Kidney (tissue), 22 donors: ENCODE measurements around the gene PDYN. TPM values are rescaled to one million over a fixed set of nuclear protein-coding genes. Genes with fewer than 3 reads are reported as not detected.

Source experiments
- DNase-seq, 5 donors: peaks; one replicate each; pipeline ENCODE4 v3.0.0-alpha.2; 2013 to 2020
- FAIRE-seq: peaks from 2 replicates; lab custom pipeline; 2012; peaks lifted over from hg19 to GRCh38; lab: Jason Lieb, UNC
- H3K27ac ChIP-seq, 2 donors: one replicate each; pipeline ENCODE4 v1.7.0; 2013; ENCODE audit warnings: low read depth in 2 of 2, low read length in 2 of 2, inconsistent platforms in 1 of 2
- H3K27me3 ChIP-seq: one replicate; pipeline ENCODE4 v1.7.1; 2013; ENCODE audit warnings: low read length, inconsistent platforms; ENCODE audit not compliant: control insufficient read depth, insufficient read depth
- H3K36me3 ChIP-seq, 3 donors: one replicate each; pipeline versions ENCODE4 v1.7.0 to v1.7.1; 2013; ENCODE audit warnings: low read length in 3 of 3, control low read depth in 1 of 3, inconsistent platforms in 1 of 3; ENCODE audit not compliant: insufficient read depth in 3 of 3, control insufficient read depth in 2 of 3
- H3K4me1 ChIP-seq, 3 donors: one replicate each; pipeline versions ENCODE4 v1.7.0 to v1.7.1; 2013; ENCODE audit warnings: low read length in 3 of 3, inconsistent platforms in 1 of 3, low read depth in 1 of 3; ENCODE audit not compliant: control insufficient read depth in 2 of 3, insufficient read depth in 2 of 3
- H3K4me3 ChIP-seq, 3 donors: one replicate each; pipeline versions ENCODE4 v1.7.0 to v1.8.1; 2013; ENCODE audit warnings: low read length in 3 of 3, control low read depth in 1 of 3, inconsistent platforms in 1 of 3
- H3K9ac ChIP-seq, 3 donors: one replicate each; pipeline versions ENCODE4 v1.7.0 to v1.7.1; 2013; ENCODE audit warnings: low read length in 3 of 3, control low read depth in 1 of 3, inconsistent platforms in 1 of 3
- H3K9me3 ChIP-seq, 3 donors: one replicate each; pipeline versions ENCODE4 v1.7.0 to v1.7.1; 2013; ENCODE audit warnings: low read length in 3 of 3, control low read depth in 1 of 3, inconsistent platforms in 1 of 3; ENCODE audit not compliant: control insufficient read depth in 2 of 3, insufficient read depth in 1 of 3
- CTCF ChIP-seq: IDR thresholded peaks from 3 replicates; pipeline ENCODE4 v1.5.1; 2012; ENCODE audit warnings: mild to moderate bottlenecking, moderate library complexity, borderline replicate concordance; ENCODE audit not compliant: insufficient read depth; ENCODE audit errors: extremely low read depth
- intact Hi-C: fragments of 100-400 bp; cut with DNase I; formaldehyde crosslinking; loops from one replicate; pipeline ENCODE4 v1.11.1; 2022
- long read RNA-seq, 10 donors: library from polyadenylated mRNA in 1 of 10; unstranded in 1 of 10; transcript quantifications; one replicate each; pipeline ENCODE4 v2.0.0 and lab custom pipeline, GENCODE V29; 2021 to 2026
- polyA plus RNA-seq: library from polyadenylated mRNA; stranded (reverse); fragments of 350-450 nt; fragmentation: Illumina TruSeq; extraction: RNeasy Lipid Tissue Mini Kit (QIAGEN cat#74804); gene quantifications from one replicate; pipeline ENCODE4 v1.2.3, GENCODE V29; 2014; ENCODE audit warnings: low read depth, low replicate concordance; ENCODE audit not compliant: insufficient read depth
- total RNA-seq: library from RNA; stranded (reverse); fragmentation: NEBNext Ultra II Directional; extraction: Animal tissue kit (Norgen Biotek cat#: 25700); gene quantifications from one replicate; pipeline ENCODE4 v1.2.1, GENCODE V29; 2021
- donor health status: control.
- donor health status: control.
- donor health status: control.
- donor health status: control.
- donor health status: control.
- donor health status: DM: yes; HTN: yes; CAD: no.
- donor health status: Normal renal cell carcinoma (clear cell type).

Gene PDYN
- total RNA-seq (not detected), polyA plus RNA-seq (not detected)
- long read RNA-seq, donor 1 = 0 reads
- long read RNA-seq, donor 2 = 0 reads
- long read RNA-seq, donor 3 = 0 reads
- long read RNA-seq, donor 4 = 0 reads
- long read RNA-seq, donor 5 = 0 reads
- long read RNA-seq, donor 6 = 0 reads
- long read RNA-seq, donor 7 = 0 reads
- long read RNA-seq, donor 8 = 0 reads
- long read RNA-seq, donor 9 = 0 reads
- long read RNA-seq, donor 10 = 0 reads

GRCh38 chr20:1993986-1994385 is at the start of gene PDYN:
TSS of gene PDYN (minus strand) at chr20:1994058. CDS start at chr20:1983084, 10,974 bp downstream.
- H3K27ac ChIP-seq = no peak within 1 kb of the TSS
- peak in 2 of 5 donors; percentile 7 to 16 for DNase-seq
- no peaks in the 10 kb centered on the region for H3K36me3 ChIP-seq
- intact Hi-C loops = no loop called here
- TF ChIP-seq CTCF = no peak
- no peak within 1 kb of the TSS for H3K9ac ChIP-seq
- no peaks in the 10 kb centered on the region for H3K27me3 ChIP-seq
- no peak within 1 kb of the TSS for H3K4me3 ChIP-seq
- FAIRE-seq = no peak
- H3K9me3 ChIP-seq = no peaks in the 10 kb centered on the region
- H3K4me1 ChIP-seq = no peaks in the 10 kb centered on the region

GRCh38 chr20:2042400-2042799 is 48.5 kb upstream of the PDYN start:
- H3K27me3 ChIP-seq = no peaks in the 10 kb centered on the region
- DNase-seq (no peak), FAIRE-seq (no peak)
- H3K4me3 ChIP-seq = no peak overlapping the region
- intact Hi-C loops = no loop called here
- no peak overlapping the region for H3K9ac ChIP-seq
- no peak overlapping the region for H3K27ac ChIP-seq
- no peaks in the 10 kb centered on the region for H3K9me3 ChIP-seq
- no peak for TF ChIP-seq CTCF
- H3K36me3 ChIP-seq = no peaks in the 10 kb centered on the region
- no peaks in the 10 kb centered on the region for H3K4me1 ChIP-seq

DNA sequence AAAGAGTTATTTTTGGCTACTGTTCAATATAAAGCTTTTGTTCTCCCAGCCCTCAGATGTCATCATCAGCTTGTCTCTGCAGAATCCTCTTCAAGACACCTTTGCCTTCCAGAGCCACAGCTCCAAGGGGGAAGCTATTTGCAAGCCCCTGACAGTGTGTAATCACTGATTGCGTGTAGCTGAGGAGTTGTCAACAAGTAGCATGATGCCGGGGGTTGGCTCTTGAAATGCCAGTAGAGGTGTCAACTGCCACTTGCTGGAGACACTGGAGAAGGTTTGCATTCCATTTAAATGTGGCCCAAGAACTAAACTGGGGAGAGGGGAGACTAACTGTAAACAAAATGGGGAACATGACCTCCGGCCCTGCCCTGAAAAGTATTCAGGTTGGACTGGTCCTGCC is 44.3 kb upstream of the PDYN start:
- DNase-seq (no peak), FAIRE-seq (no peak)
- no peak for TF ChIP-seq CTCF
- H3K36me3 ChIP-seq = no peaks in the 10 kb centered on the region
- no peaks in the 10 kb centered on the region for H3K27me3 ChIP-seq
- H3K9ac ChIP-seq = no peak overlapping the region
- no peak overlapping the region for H3K27ac ChIP-seq
- no peak overlapping the region for H3K4me3 ChIP-seq
- no peaks in the 10 kb centered on the region for H3K9me3 ChIP-seq
- intact Hi-C loops = no loop called here
- no peaks in the 10 kb centered on the region for H3K4me1 ChIP-seq
